Measurements from ENCODE around the gene MAP4.

DNA sequence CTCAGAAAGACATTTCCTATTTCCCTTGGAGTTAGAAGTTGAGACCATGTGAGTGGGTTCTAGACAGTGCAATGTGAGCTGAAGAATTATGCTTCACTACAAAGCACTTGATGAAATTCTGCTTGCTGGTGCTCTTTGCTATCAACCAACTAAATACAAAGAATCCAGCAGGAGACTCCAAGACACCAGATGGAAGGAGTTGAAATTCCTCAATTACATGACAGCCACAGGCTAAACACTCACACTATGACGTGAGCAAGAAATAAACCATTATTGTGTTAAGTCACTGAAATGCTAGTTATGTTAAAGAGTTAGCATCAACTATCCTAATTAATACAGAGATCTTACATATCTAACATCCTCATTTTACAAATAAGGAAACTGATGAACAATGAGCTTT, 8.2 kb upstream of the MAP4 start:
- TF ChIP-seq CTCF (IDR thresholded peaks at IDR 0.05; ENCODE audit: low read depth, low read length, poor library complexity, severe bottlenecking) (no peak), EZH2phosphoT487 (IDR thresholded peaks at IDR 0.05; ENCODE audit: borderline replicate concordance, low read length) (no peak)
